ENCODE data around the gene LNX1. TPM values are rescaled to one million over a fixed set of nuclear protein-coding genes. Genes with fewer than 3 reads are reported as not detected.

Gene LNX1
- total RNA-seq, 4 donors from 2014 or later: 18.4 to 55.3 (median 31.9) TPM

DNA sequence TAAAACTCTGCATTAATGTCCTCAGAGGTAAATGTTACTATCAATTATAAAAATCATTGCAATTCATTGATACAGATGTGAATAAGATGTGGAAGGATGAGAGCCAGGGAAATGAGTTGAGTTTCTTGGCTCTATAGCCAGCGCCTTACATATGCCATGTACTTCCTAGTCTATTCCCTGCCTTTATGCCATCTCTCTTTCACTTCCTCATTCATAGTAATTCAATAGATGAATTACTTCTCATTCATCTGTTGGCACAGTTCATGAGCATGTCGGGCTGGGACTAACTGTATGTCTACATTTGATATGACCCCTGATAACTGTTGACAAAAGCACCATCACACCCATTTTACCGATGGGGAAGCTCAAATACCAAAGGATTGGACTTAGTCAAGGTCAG lies 55.7 kb downstream of the LNX1 start:
- Histone ChIP-seq H3K4me3 (no peak overlapping the region), H3K36me3 (no peaks in the 10 kb centered on the region), H3K27me3 (no peaks in the 10 kb centered on the region), H3K9me3 (no peaks in the 10 kb centered on the region), H3K4me1 (no peaks in the 10 kb centered on the region), H3K27ac (no peak overlapping the region)
- TF ChIP-seq POLR2A (IDR thresholded peaks at IDR 0.05): no peak
- no peak for TF ChIP-seq CTCF (IDR thresholded peaks at IDR 0.05)
- no peak for DNase-seq

DNA sequence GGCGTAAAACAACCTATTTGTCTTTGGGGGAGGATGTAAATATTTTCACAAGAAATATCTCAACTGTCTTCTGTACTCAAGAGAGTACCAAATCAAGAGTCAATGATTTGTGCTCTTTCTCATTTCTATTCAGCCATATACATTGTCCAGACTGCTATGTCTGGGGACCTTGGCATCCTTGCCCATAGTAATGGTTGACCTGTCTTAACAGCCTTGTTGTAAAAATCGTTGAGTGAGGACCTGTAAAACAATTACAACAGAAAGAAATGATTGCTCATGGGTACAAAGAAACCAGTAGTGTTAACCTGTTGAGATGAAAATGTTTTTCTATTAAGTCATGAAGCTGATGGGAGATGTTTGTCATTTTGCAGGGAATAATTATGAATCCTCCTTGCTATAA lies 56.6 kb downstream of the LNX1 start:
- TF ChIP-seq POLR2A (IDR thresholded peaks at IDR 0.05): no peak
- H3K4me3 ChIP-seq: no peak overlapping the region
- H3K36me3 ChIP-seq: no peaks in the 10 kb centered on the region
- H3K9me3 ChIP-seq: no peaks in the 10 kb centered on the region
- H3K27ac ChIP-seq: no peak overlapping the region
- no peak for DNase-seq
- H3K27me3 ChIP-seq: no peaks in the 10 kb centered on the region
- no peaks in the 10 kb centered on the region for H3K4me1 ChIP-seq

DNA sequence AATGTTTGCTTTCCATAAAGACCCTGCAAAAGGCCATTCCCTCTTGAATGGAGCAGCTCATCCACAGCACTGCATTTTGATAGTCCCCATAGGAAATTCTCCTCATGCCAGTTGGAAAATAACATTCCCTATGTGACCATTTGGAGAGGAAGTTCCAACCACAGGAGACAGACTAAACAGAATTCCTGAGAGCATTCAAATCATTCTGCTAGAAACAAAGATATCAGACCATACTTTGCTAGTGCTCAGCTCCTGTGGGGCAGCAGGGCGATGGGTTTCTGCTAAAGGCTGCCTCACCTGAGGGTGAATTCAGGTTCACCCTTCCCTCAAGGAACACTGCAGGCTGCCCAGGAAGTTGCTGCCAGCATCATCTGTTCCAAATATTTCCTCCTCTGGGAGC lies 58.8 kb downstream of the LNX1 start:
- Histone ChIP-seq H3K36me3 (no peaks in the 10 kb centered on the region), H3K4me3 (no peak overlapping the region), H3K27ac (no peak overlapping the region), H3K9me3 (no peaks in the 10 kb centered on the region), H3K27me3 (no peaks in the 10 kb centered on the region), H3K4me1 (no peaks in the 10 kb centered on the region)
- TF ChIP-seq POLR2A (IDR thresholded peaks at IDR 0.05) (no peak), CTCF (IDR thresholded peaks at IDR 0.05) (no peak)
- no peak for DNase-seq

GRCh38 chr4:53531585-53532224 lies 59.6 kb downstream of the LNX1 start:
- H3K4me1 ChIP-seq: no peaks in the 10 kb centered on the region
- TF ChIP-seq POLR2A (IDR thresholded peaks at IDR 0.05): no peak
- no peak for TF ChIP-seq CTCF (IDR thresholded peaks at IDR 0.05)
- H3K27me3 ChIP-seq: no peaks in the 10 kb centered on the region
- no peaks in the 10 kb centered on the region for H3K9me3 ChIP-seq
- H3K4me3 ChIP-seq: no peak overlapping the region
- no peaks in the 10 kb centered on the region for H3K36me3 ChIP-seq
- no peak for DNase-seq
- H3K27ac ChIP-seq: no peak overlapping the region

DNA sequence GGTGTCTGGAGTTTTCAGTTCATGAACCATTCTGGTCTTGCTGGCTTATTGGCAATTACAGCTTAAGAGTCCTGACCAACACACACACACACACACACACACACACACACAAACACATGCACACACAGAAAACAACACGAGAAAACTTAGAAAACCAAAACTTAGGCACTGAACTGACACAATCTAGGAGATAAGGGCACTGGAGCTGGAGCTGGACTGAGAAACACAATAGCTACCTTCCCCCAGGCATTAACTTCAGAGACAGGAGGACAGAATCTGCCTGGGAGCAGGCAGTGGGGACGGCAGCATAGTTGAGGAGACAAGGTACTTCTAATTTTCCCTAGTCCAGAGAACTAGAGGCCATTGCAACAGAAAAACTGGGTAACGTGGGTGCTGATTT lies 62.3 kb downstream of the LNX1 start:
- H3K36me3 ChIP-seq: no peaks in the 10 kb centered on the region
- no peak overlapping the region for H3K27ac ChIP-seq
- no peak for TF ChIP-seq CTCF (IDR thresholded peaks at IDR 0.05)
- no peak for TF ChIP-seq POLR2A (IDR thresholded peaks at IDR 0.05)
- no peaks in the 10 kb centered on the region for H3K4me1 ChIP-seq
- no peaks in the 10 kb centered on the region for H3K9me3 ChIP-seq
- no peak overlapping the region for H3K4me3 ChIP-seq
- no peak for DNase-seq
- H3K27me3 ChIP-seq: no peaks in the 10 kb centered on the region

DNA sequence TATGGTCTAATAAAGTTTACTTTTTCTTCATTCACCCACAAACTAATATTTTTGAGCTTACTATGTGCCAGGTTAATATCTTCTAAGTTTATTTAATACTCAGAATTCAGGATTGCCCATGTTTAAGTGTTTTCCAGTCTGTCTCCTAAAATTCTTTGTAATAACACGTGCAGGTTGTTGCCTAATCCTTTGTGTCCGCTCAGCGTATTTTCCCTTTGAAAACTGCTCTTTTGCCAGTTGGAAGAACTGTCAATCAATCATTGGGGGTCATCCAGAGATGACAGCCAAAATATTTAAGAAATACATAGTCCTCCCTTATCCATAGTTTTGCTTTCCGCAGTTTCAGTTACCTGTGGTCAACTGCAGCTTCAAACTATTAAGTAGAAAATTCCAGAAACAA lies 63.4 kb downstream of the LNX1 start:
- H3K4me1 ChIP-seq: no peaks in the 10 kb centered on the region
- no peaks in the 10 kb centered on the region for H3K27me3 ChIP-seq
- no peaks in the 10 kb centered on the region for H3K9me3 ChIP-seq
- H3K4me3 ChIP-seq: no peak overlapping the region
- no peak for TF ChIP-seq POLR2A (IDR thresholded peaks at IDR 0.05)
- no peak for TF ChIP-seq CTCF (IDR thresholded peaks at IDR 0.05)
- no peaks in the 10 kb centered on the region for H3K36me3 ChIP-seq
- DNase-seq: no peak
- H3K27ac ChIP-seq: no peak overlapping the region
